GM20000 (cell line): ENCODE measurements around the gene AP2A1.

ENCODE experiments used
- DNase-seq: peaks from one replicate; pipeline ENCODE4 v3.0.0; 2012; ENCODE audit warnings: low spot score
- CTCF ChIP-seq: IDR thresholded peaks from 2 replicates; pipeline ENCODE4 v1.5.1; 2012; ENCODE audit warnings: mild to moderate bottlenecking, control low read depth; ENCODE audit errors: extremely low read depth, missing control alignments

Gene AP2A1

GRCh38 chr19:49767381-49767780 lies 580 bp downstream of the AP2A1 start:
- no peak for DNase-seq
- no peak for TF ChIP-seq CTCF

GRCh38 chr19:49767967-49768581 lies 1.3 kb downstream of the AP2A1 start:
- no peak for TF ChIP-seq CTCF

GRCh38 chr19:49770529-49770928 lies 3.7 kb downstream of the AP2A1 start:
- TF ChIP-seq CTCF = no peak
- no peak for DNase-seq

More at GRCh38 chr19:49767967-49768581, 1.3 kb downstream of the AP2A1 start:
- no peak for DNase-seq

- TF ChIP-seq CTCF = no peak
- DNase-seq = no peak
These were observed 4.9 kb downstream of the AP2A1 start for GRCh38 chr19:49771674-49772139.

GRCh38 chr19:49772850-49773432 lies 6.1 kb downstream of the AP2A1 start:
- TF ChIP-seq CTCF = no peak
- no peak for DNase-seq

GRCh38 chr19:49773663-49774350 lies 7.0 kb downstream of the AP2A1 start:
- DNase-seq = no peak
- no peak for TF ChIP-seq CTCF

- TF ChIP-seq CTCF = no peak
- no peak for DNase-seq
These were observed 8.2 kb downstream of the AP2A1 start for GRCh38 chr19:49774969-49775368.
